NCI-H510A treated with DMSO at 0.1 percent for 48 hours (cell line): ENCODE results near the gene PFDN2.

Experiments
- DNase-seq: peaks from one replicate; lab custom pipeline; 2025; lab: John Stamatoyannopoulos, UW

Gene PFDN2

DNA sequence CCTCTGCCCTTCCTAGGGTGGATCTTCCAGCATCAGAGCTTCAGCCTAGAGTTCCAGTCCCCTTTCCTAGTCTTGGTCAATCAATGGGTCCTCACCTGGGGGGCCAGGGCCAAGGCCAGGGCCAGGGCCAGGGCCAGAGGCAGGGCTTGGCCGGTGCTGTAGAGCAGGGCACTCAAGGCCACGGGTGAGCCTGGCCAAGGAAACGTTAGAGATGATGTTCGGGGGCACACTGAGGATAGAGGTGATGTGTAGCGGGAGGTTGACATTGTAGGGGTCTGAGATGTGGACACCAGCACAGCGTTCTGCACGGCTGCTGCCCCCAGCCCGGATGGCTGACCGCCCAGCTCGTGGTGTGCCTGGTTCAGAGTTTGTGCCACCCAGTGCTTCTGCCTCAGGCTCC is 66.6 kb downstream of the PFDN2 start:
- DNase-seq, result no peak
